ENCODE results near the gene SLCO2A1. TPM values are rescaled to one million over a fixed set of nuclear protein-coding genes. Genes with fewer than 3 reads are reported as not detected.
A peak's percentile ranks its signal among the peaks of the same experiment; 100 is the strongest.
"Not testable (repeated sequence)": the region's sequence is repeated elsewhere in the genome, so short reads cannot be mapped to it uniquely, and the experiment has no call there.

SLCO2A1 gene
- total RNA-seq, 1 donor from 2014 or later = 0.33 TPM

- no peaks in the 10 kb centered on the region for H3K27me3 Mint-ChIP-seq (ENCODE audit: low read depth)
- no peak overlapping the region for H3K4me3 Mint-ChIP-seq
- no peak for TF ChIP-seq CTCF (conservative IDR thresholded peaks at IDR 0.05)
- peaks cover 9% of the 10 kb centered on the region for H3K9me3 Mint-ChIP-seq
- DNase-seq (ENCODE audit: low read depth, low spot score) = no peak
- no peak overlapping the region for H3K27ac Mint-ChIP-seq (ENCODE audit: unreplicated experiment)
- H3K36me3 Mint-ChIP-seq (ENCODE audit: low read depth) = peaks cover 6% of the 10 kb centered on the region
- peaks cover 59% of the 10 kb centered on the region for H3K4me1 Mint-ChIP-seq
Observed at GRCh38 chr3:134072881-134073582, 43.3 kb upstream of the SLCO2A1 start.

- H3K27me3 Mint-ChIP-seq (ENCODE audit: low read depth); H3K4me3 Mint-ChIP-seq; H3K9me3 Mint-ChIP-seq; H3K36me3 Mint-ChIP-seq (ENCODE audit: low read depth); H3K27ac Mint-ChIP-seq (ENCODE audit: unreplicated experiment); DNase-seq (ENCODE audit: low read depth, low spot score): not testable (repeated sequence)
- peaks cover 49% of the 10 kb centered on the region for H3K4me1 Mint-ChIP-seq
Observed at GRCh38 chr3:134070281-134070680, 40.6 kb upstream of the SLCO2A1 start.

GRCh38 chr3:134068429-134068828 lies 38.7 kb upstream of the SLCO2A1 start:
- H3K4me3 Mint-ChIP-seq = peak overlapping the region; percentile 1
- peaks cover 45% of the 10 kb centered on the region for H3K4me1 Mint-ChIP-seq
- DNase-seq (ENCODE audit: low read depth, low spot score) = no peak
- peaks cover 3% of the 10 kb centered on the region for H3K36me3 Mint-ChIP-seq (ENCODE audit: low read depth)
- peak overlapping the region; percentile 10 for H3K27ac Mint-ChIP-seq (ENCODE audit: unreplicated experiment)
- H3K27me3 Mint-ChIP-seq (ENCODE audit: low read depth) = no peaks in the 10 kb centered on the region
- no peak for TF ChIP-seq CTCF (conservative IDR thresholded peaks at IDR 0.05)
- peaks cover 7% of the 10 kb centered on the region for H3K9me3 Mint-ChIP-seq

GRCh38 chr3:134067531-134068161 lies 37.9 kb upstream of the SLCO2A1 start:
- H3K4me3 Mint-ChIP-seq = no peak overlapping the region
- TF ChIP-seq CTCF (conservative IDR thresholded peaks at IDR 0.05) = no peak
- peaks cover 44% of the 10 kb centered on the region for H3K4me1 Mint-ChIP-seq
- H3K27ac Mint-ChIP-seq (ENCODE audit: unreplicated experiment) = peak overlapping the region; percentile 71
- peaks cover 3% of the 10 kb centered on the region for H3K36me3 Mint-ChIP-seq (ENCODE audit: low read depth)
- peaks cover 7% of the 10 kb centered on the region for H3K9me3 Mint-ChIP-seq
- no peak for DNase-seq (ENCODE audit: low read depth, low spot score)
- no peaks in the 10 kb centered on the region for H3K27me3 Mint-ChIP-seq (ENCODE audit: low read depth)

GRCh38 chr3:134066651-134067530 lies 37.2 kb upstream of the SLCO2A1 start:
- Mint-ChIP-seq H3K4me3 (no peak overlapping the region), H3K27me3 (ENCODE audit: low read depth) (no peaks in the 10 kb centered on the region), H3K27ac (ENCODE audit: unreplicated experiment) (peak overlapping the region; percentile 35), H3K4me1 (peaks cover 41% of the 10 kb centered on the region), H3K9me3 (peaks cover 7% of the 10 kb centered on the region), H3K36me3 (ENCODE audit: low read depth) (peaks cover 3% of the 10 kb centered on the region)
- no peak for DNase-seq (ENCODE audit: low read depth, low spot score)
- TF ChIP-seq CTCF (conservative IDR thresholded peaks at IDR 0.05) = no peak

Measured in neural crest cell (in vitro differentiated cells).